Effector memory CD8-positive, alpha-beta T cell (primary cell): ENCODE data around the gene FILIP1.

ENCODE experiments used
- ATAC-seq: fragments of 150-1000 bp; cut with Tn5 transposase; replicated peaks from 2 replicates; pipeline ENCODE4 v1.10.0; 2021; ENCODE audit warnings: mild to moderate bottlenecking, moderate library complexity
- DNase-seq, 3 experiments: peaks; one replicate each; pipeline ENCODE4 v3.0.0; 2021
- H3K27ac Mint-ChIP-seq, 2 donors: one replicate each; pipeline ENCODE4 v1.8.0; 2022; ENCODE audit warnings: mild to moderate bottlenecking in 2 of 2, mixed read lengths in 2 of 2, moderate library complexity in 2 of 2
- H3K27me3 Mint-ChIP-seq, 2 donors: one replicate each; pipeline ENCODE4 v1.8.0; 2022; ENCODE audit warnings: mixed read lengths in 2 of 2
- H3K36me3 Mint-ChIP-seq: one replicate; pipeline ENCODE4 v1.8.0; 2022; ENCODE audit warnings: mild to moderate bottlenecking, moderate library complexity, mixed read lengths; ENCODE audit not compliant: insufficient read depth
- H3K4me1 Mint-ChIP-seq, 2 donors: one replicate each; pipeline ENCODE4 v1.8.0; 2022; ENCODE audit warnings: low read depth in 2 of 2, mixed read lengths in 2 of 2
- H3K4me3 Mint-ChIP-seq, 2 donors: one replicate each; pipeline ENCODE4 v1.8.0; 2022; ENCODE audit warnings: mild to moderate bottlenecking in 2 of 2, mixed read lengths in 2 of 2, moderate library complexity in 2 of 2
- H3K9me3 Mint-ChIP-seq, 2 donors: one replicate each; pipeline ENCODE4 v1.8.0; 2022; ENCODE audit warnings: mixed read lengths in 2 of 2

The FILIP1 gene

DNA sequence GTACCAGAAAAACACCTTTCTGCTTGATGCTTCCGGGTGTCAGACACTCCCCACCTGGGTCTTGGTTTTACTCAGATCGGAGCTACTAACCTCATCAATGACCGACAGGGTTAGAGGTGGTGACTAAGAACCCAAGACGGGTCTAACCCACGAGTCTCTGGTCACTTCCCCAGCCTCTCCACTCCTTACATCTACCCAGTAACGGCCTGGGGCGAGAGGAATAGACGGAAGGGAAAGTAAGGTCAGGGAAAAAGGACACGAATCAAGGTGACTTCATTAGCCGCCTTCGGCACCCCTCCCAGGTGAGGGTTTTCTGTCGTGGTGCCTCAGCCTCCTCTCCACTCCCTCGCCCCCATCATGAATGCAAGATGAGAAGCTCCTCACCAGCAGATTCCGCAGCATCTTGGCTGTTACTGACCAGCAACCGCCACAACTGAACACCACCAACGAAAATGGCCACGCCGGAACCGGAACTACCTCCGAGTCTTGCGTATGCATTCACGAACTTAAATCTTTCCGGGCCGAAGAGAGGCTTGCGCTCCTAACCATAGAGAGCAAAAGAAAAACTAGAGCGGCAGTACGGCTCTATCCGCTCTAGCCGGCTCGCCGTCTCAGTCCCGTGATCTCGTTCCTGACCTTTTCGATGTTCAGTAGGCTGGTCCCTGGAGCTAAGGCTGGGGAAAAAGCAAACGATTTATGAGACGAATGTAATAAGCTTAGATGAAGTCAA is 250.1 kb downstream of the FILIP1 start, which contains the start of gene COX7A2:
TSS of gene COX7A2 (minus strand) at position 469 of the 730 bp plus-strand sequence. CDS start at position 402, 67 bp downstream.
- Mint-ChIP-seq H3K4me1 (peaks cover 3 to 12% of the 10 kb centered on the region in 2 donors), H3K36me3 (peaks cover 48% of the 10 kb centered on the region), H3K9me3 (no peaks in the 10 kb centered on the region), H3K27me3 (peaks cover 14 to 18% of the 10 kb centered on the region in 2 donors), H3K27ac (peak within 1 kb of the TSS; percentile 97 to 98), H3K4me3 (peak within 1 kb of the TSS; percentile 94 to 95)
- DNase-seq = peak; percentile 78 to 81 (median 79)
- peak; percentile 95 for ATAC-seq
